Measurements from ENCODE around the gene COX5A. TPM values are rescaled to one million over a fixed set of nuclear protein-coding genes. Genes with fewer than 3 reads are reported as not detected.

Gene COX5A
- total and polyA plus RNA-seq, 2 of the 13 experiments (the other 11 are each of a cell fraction or from before 2014, with no cell fraction given) = 158 to 218 TPM

DNA sequence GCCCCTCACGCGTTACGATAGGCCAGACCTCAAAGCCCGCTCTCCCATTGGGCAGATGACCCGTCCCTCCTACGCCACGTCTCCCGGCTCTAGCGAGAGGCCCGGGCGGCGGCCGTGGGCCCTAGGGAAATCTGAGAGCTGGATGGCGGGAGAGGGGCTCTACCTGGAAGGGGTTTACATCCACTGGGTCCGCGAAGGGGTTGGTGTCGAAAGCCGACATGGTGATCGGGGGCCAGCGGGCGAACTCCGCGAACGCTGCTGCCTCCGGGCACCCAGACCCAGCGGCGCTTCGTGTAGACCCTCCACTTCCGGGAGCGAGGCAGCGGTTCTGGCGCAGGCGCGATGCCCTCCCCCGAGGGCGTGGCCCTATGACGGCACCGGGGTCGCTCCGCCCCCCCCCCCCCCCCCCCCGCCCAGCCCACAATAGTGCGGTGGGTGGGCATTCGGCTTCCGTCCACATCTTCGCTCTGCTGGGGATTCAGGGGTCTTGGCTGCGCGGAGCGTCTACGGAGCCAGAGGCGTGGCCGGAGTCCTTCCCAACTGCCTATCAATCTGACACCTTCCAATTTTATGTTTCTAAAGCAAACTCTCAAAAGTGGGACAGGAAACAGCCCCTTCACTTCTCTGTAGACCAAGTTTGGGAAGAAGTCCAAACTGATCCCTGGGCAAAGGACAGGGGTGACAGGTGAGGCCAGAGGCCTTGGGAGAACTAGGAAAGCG lies 64.7 kb downstream of the COX5A start, which contains the start of gene SCAMP2 (continued):
- TF ChIP-seq, protein P1, sequence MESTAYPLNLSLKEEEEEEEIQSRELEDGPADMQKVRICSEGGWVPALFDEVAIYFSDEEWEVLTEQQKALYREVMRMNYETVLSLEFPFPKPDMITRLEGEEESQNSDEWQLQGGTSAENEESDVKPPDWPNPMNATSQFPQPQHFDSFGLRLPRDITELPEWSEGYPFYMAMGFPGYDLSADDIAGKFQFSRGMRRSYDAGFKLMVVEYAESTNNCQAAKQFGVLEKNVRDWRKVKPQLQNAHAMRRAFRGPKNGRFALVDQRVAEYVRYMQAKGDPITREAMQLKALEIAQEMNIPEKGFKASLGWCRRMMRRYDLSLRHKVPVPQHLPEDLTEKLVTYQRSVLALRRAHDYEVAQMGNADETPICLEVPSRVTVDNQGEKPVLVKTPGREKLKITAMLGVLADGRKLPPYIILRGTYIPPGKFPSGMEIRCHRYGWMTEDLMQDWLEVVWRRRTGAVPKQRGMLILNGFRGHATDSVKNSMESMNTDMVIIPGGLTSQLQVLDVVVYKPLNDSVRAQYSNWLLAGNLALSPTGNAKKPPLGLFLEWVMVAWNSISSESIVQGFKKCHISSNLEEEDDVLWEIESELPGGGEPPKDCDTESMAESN (CRISPR knock-in tag; conservative IDR thresholded peaks at IDR 0.05) = no peak
- TF ChIP-seq BHLHE40 (IDR thresholded peaks at IDR 0.05; ENCODE audit: low read length) (no peak), CAMTA2 (CRISPR knock-in tag; IDR thresholded peaks at IDR 0.05; ENCODE audit: borderline replicate concordance) (no peak), TCF7L2 (IDR thresholded peaks at IDR 0.05; ENCODE audit: low read depth, low read length) (no peak), ZNF260 (CRISPR knock-in tag; IDR thresholded peaks at IDR 0.05; ENCODE audit: borderline replicate concordance, low read depth) (no peak), ZNF251 (CRISPR knock-in tag; IDR thresholded peaks at IDR 0.05) (no peak), ELF1 (CRISPR knock-in tag; IDR thresholded peaks at IDR 0.05) (peak; percentile 94), NR2F1 (CRISPR knock-in tag; IDR thresholded peaks at IDR 0.05) (no peak), TOE1 (CRISPR knock-in tag; IDR thresholded peaks at IDR 0.05) (no peak), NPAS2 (CRISPR knock-in tag; IDR thresholded peaks at IDR 0.05; ENCODE audit: borderline replicate concordance) (no peak), HHEX (CRISPR knock-in tag; IDR thresholded peaks at IDR 0.05) (no peak), GLI4 (CRISPR knock-in tag; IDR thresholded peaks at IDR 0.05; ENCODE audit: borderline replicate concordance) (0 out of 2 replicates have a peak, but pooled peaks have one; percentile 19), SRSF4 (IDR thresholded peaks at IDR 0.05; ENCODE audit: low read depth, low read length, poor library complexity, severe bottlenecking) (no peak), HNF4A (CRISPR knock-in tag; IDR thresholded peaks at IDR 0.05) (no peak), MLLT10 (CRISPR knock-in tag; IDR thresholded peaks at IDR 0.05) (no peak), SOX5 (CRISPR knock-in tag; IDR thresholded peaks at IDR 0.05; ENCODE audit: borderline replicate concordance) (no peak; the same call in 1 of the 2 replicates), ZNF205 (CRISPR knock-in tag; IDR thresholded peaks at IDR 0.05) (0 out of 2 replicates have a peak, but pooled peaks have one; percentile 12)
- TF ChIP-seq, protein P2, sequence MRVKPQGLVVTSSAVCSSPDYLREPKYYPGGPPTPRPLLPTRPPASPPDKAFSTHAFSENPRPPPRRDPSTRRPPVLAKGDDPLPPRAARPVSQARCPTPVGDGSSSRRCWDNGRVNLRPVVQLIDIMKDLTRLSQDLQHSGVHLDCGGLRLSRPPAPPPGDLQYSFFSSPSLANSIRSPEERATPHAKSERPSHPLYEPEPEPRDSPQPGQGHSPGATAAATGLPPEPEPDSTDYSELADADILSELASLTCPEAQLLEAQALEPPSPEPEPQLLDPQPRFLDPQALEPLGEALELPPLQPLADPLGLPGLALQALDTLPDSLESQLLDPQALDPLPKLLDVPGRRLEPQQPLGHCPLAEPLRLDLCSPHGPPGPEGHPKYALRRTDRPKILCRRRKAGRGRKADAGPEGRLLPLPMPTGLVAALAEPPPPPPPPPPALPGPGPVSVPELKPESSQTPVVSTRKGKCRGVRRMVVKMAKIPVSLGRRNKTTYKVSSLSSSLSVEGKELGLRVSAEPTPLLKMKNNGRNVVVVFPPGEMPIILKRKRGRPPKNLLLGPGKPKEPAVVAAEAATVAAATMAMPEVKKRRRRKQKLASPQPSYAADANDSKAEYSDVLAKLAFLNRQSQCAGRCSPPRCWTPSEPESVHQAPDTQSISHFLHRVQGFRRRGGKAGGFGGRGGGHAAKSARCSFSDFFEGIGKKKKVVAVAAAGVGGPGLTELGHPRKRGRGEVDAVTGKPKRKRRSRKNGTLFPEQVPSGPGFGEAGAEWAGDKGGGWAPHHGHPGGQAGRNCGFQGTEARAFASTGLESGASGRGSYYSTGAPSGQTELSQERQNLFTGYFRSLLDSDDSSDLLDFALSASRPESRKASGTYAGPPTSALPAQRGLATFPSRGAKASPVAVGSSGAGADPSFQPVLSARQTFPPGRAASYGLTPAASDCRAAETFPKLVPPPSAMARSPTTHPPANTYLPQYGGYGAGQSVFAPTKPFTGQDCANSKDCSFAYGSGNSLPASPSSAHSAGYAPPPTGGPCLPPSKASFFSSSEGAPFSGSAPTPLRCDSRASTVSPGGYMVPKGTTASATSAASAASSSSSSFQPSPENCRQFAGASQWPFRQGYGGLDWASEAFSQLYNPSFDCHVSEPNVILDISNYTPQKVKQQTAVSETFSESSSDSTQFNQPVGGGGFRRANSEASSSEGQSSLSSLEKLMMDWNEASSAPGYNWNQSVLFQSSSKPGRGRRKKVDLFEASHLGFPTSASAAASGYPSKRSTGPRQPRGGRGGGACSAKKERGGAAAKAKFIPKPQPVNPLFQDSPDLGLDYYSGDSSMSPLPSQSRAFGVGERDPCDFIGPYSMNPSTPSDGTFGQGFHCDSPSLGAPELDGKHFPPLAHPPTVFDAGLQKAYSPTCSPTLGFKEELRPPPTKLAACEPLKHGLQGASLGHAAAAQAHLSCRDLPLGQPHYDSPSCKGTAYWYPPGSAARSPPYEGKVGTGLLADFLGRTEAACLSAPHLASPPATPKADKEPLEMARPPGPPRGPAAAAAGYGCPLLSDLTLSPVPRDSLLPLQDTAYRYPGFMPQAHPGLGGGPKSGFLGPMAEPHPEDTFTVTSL (CRISPR knock-in tag; IDR thresholded peaks at IDR 0.05; ENCODE audit: borderline replicate concordance) = no peak
- TF ChIP-seq, protein P3, sequence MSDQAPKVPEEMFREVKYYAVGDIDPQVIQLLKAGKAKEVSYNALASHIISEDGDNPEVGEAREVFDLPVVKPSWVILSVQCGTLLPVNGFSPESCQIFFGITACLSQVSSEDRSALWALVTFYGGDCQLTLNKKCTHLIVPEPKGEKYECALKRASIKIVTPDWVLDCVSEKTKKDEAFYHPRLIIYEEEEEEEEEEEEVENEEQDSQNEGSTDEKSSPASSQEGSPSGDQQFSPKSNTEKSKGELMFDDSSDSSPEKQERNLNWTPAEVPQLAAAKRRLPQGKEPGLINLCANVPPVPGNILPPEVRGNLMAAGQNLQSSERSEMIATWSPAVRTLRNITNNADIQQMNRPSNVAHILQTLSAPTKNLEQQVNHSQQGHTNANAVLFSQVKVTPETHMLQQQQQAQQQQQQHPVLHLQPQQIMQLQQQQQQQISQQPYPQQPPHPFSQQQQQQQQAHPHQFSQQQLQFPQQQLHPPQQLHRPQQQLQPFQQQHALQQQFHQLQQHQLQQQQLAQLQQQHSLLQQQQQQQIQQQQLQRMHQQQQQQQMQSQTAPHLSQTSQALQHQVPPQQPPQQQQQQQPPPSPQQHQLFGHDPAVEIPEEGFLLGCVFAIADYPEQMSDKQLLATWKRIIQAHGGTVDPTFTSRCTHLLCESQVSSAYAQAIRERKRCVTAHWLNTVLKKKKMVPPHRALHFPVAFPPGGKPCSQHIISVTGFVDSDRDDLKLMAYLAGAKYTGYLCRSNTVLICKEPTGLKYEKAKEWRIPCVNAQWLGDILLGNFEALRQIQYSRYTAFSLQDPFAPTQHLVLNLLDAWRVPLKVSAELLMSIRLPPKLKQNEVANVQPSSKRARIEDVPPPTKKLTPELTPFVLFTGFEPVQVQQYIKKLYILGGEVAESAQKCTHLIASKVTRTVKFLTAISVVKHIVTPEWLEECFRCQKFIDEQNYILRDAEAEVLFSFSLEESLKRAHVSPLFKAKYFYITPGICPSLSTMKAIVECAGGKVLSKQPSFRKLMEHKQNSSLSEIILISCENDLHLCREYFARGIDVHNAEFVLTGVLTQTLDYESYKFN (CRISPR knock-in tag; conservative IDR thresholded peaks at IDR 0.05) = no peak

Measured in HepG2 (cell line).